OCI-LY7 (cell line): ENCODE data around the gene CTNNA2. TPM values are rescaled to one million over a fixed set of nuclear protein-coding genes. Genes with fewer than 3 reads are reported as not detected.
"Not testable (repeated sequence)": the region's sequence is repeated elsewhere in the genome, so short reads cannot be mapped to it uniquely, and the experiment has no call there.

Experiments used
- BruUV-seq: library from RNA; stranded (reverse); fragments of 400-500 nt; replicated peaks from 2 replicates; lab custom pipeline; 2021; lab: Mats Ljungman, UMichigan
- CTCF ChIA-PET: fragments of 300-600 bp; sonication (Branson Sonifier 250); formaldehyde crosslinking; loops from one replicate; lab custom pipeline; 2022; ENCODE audit warnings: antibody characterized with exemption; ENCODE audit not compliant: unreplicated experiment; lab: Charles Lee
- POLR2A ChIA-PET: fragments of 300-600 bp; sonication (Branson Sonifier 250); formaldehyde crosslinking; loops from one replicate; lab custom pipeline; 2022; ENCODE audit warnings: antibody characterized with exemption; lab: Charles Lee
- DNase-seq: peaks from one replicate; pipeline ENCODE4 v3.0.0-alpha.2; 2015; ENCODE audit warnings: low spot score
- H2AFZ ChIP-seq: fragments of 200-600 bp; sonication (generic), shearing (Covaris generic); 2 replicates; pipeline ENCODE4 v1.6.1; 2014; ENCODE audit warnings: mild to moderate bottlenecking, antibody characterized with exemption, low read length, moderate library complexity
- H3K27ac ChIP-seq: fragments of 200-600 bp; sonication (generic); 2 replicates; pipeline ENCODE4 v1.5.1; 2014; ENCODE audit warnings: mixed run types, low read depth, mild to moderate bottlenecking, moderate library complexity, low read length, inconsistent platforms; ENCODE audit not compliant: poor library complexity, severe bottlenecking
- H3K36me3 ChIP-seq: fragments of 200-600 bp; sonication (generic); 2 replicates; pipeline ENCODE4 v1.6.1; 2014; ENCODE audit warnings: mild to moderate bottlenecking, antibody characterized with exemption, low read length, moderate library complexity, mixed read lengths; ENCODE audit not compliant: insufficient read depth
- H3K4me1 ChIP-seq: fragments of 200-600 bp; sonication (generic); 2 replicates; pipeline ENCODE4 v1.5.1; 2014; ENCODE audit warnings: mild to moderate bottlenecking, low read length; ENCODE audit not compliant: insufficient read depth, poor library complexity, severe bottlenecking
- H3K4me2 ChIP-seq: fragments of 200-600 bp; sonication (generic); 2 replicates; pipeline ENCODE4 v1.6.1; 2014; ENCODE audit warnings: mild to moderate bottlenecking, low read length
- H3K4me3 ChIP-seq: fragments of 200-600 bp; sonication (generic); 2 replicates; pipeline ENCODE4 v1.5.1; 2014; ENCODE audit warnings: mild to moderate bottlenecking, low read depth, low read length; ENCODE audit not compliant: poor library complexity, severe bottlenecking
- H3K79me2 ChIP-seq: fragments of 200-600 bp; sonication (generic); 2 replicates; pipeline ENCODE4 v1.6.1; 2016; ENCODE audit warnings: low read depth, mild to moderate bottlenecking, low read length, moderate library complexity, mixed read lengths; ENCODE audit not compliant: insufficient read depth
- H3K9me2 ChIP-seq: fragments of 200-600 bp; sonication (generic); 2 replicates; pipeline ENCODE4 v1.6.1; 2016; ENCODE audit warnings: mild to moderate bottlenecking, low read length, mixed read lengths; ENCODE audit not compliant: insufficient read depth
- H3K9me3 ChIP-seq: fragments of 200-600 bp; sonication (generic); 2 replicates; pipeline ENCODE4 v1.6.1; 2014; ENCODE audit warnings: mild to moderate bottlenecking, mixed run types, low read length, mixed read lengths
- H4K20me1 ChIP-seq: fragments of 200-600 bp; sonication (generic); 2 replicates; pipeline ENCODE4 v1.6.1; 2014; ENCODE audit warnings: mild to moderate bottlenecking, antibody characterized with exemption, low read length, moderate library complexity, mixed read lengths; ENCODE audit not compliant: insufficient read depth
- CTCF ChIP-seq: fragments of 200-600 bp; sonication (generic); conservative IDR thresholded peaks from 2 replicates; pipeline ENCODE4 v1.5.1; 2014; ENCODE audit warnings: mild to moderate bottlenecking, antibody characterized with exemption, low read length, moderate library complexity, mixed read lengths
- EZH2phosphoT487 ChIP-seq: fragments of 200-600 bp; sonication (generic); IDR thresholded peaks from 2 replicates; pipeline ENCODE4 v1.6.1; 2018; ENCODE audit warnings: low read depth, borderline replicate concordance, mild to moderate bottlenecking, mixed run types, antibody characterized with exemption, low read length, moderate library complexity, mixed read lengths
- intact Hi-C: fragments of 100-400 bp; cut with micrococcal nuclease; formaldehyde crosslinking; loops from one replicate; pipeline ENCODE4 v1.10.0; 2022; ENCODE audit not compliant: unreplicated experiment
- total RNA-seq, 2 experiments: library from RNA; depleted of rRNA in 1 of 2; stranded (reverse); fragments of >200 nt in 1 of 2; shearing (Covaris generic) in 1 of 2; gene quantifications; 2 replicates each; pipeline ENCODE4 v1.2.3, GENCODE V29; 2014 to 2022

Gene CTNNA2
- total RNA-seq, 2 experiments from 2014 or later = 0.19 to 2.7 TPM

- POLR2A ChIA-PET = no interaction called here
- H3K27ac ChIP-seq = no peak overlapping the region
- CTCF ChIA-PET = no interaction called here
- no peak overlapping the region for H3K4me2 ChIP-seq
- H3K9me3 ChIP-seq = no peaks in the 10 kb centered on the region
- H3K79me2 ChIP-seq = no peaks in the 10 kb centered on the region
- DNase-seq = no peak
- intact Hi-C loops = no loop called here
- H4K20me1 ChIP-seq = no peaks in the 10 kb centered on the region
- TF ChIP-seq CTCF (no peak), EZH2phosphoT487 (no peak)
- no peaks in the 10 kb centered on the region for H3K36me3 ChIP-seq
- H2AFZ ChIP-seq = no peak overlapping the region
- no peak overlapping the region for H3K4me3 ChIP-seq
- H3K4me1 ChIP-seq = no peaks in the 10 kb centered on the region
- no peaks in the 10 kb centered on the region for H3K9me2 ChIP-seq
- no TSS peak for BruUV-seq
Measured at GRCh38 chr2:80091237-80091636, 578.4 kb downstream of the CTNNA2 start.

GRCh38 chr2:80092474-80092873 lies 579.6 kb downstream of the CTNNA2 start:
- Histone ChIP-seq H3K4me3 (no peak overlapping the region), H3K36me3 (no peaks in the 10 kb centered on the region), H3K27ac (no peak overlapping the region), H4K20me1 (no peaks in the 10 kb centered on the region), H3K4me2 (no peak overlapping the region), H3K9me3 (no peaks in the 10 kb centered on the region), H3K4me1 (no peaks in the 10 kb centered on the region), H2AFZ (no peak overlapping the region), H3K9me2 (no peaks in the 10 kb centered on the region), H3K79me2 (no peaks in the 10 kb centered on the region)
- DNase-seq = no peak
- intact Hi-C loops = no loop called here
- no peak for TF ChIP-seq CTCF
- TF ChIP-seq EZH2phosphoT487 = no peak
- BruUV-seq = no TSS peak
- POLR2A ChIA-PET = interaction anchor here (0.6 kb wide), 1 partner anchor 259 kb away, joined by 3 read pairs; no protein-coding TSS in a partner anchor
- CTCF ChIA-PET = no interaction called here

- H2AFZ ChIP-seq, CTCF ChIA-PET, H3K4me2 ChIP-seq, DNase-seq, H3K9me3 ChIP-seq, intact Hi-C loops, H4K20me1 ChIP-seq, H3K4me1 ChIP-seq, H3K9me2 ChIP-seq, H3K4me3 ChIP-seq, H3K36me3 ChIP-seq, POLR2A ChIA-PET, H3K27ac ChIP-seq, BruUV-seq, H3K79me2 ChIP-seq: not testable (repeated sequence)
Measured at GRCh38 chr2:80098503-80098902, 585.7 kb downstream of the CTNNA2 start.
